Measurements from ENCODE around the gene CCM2.

DNA sequence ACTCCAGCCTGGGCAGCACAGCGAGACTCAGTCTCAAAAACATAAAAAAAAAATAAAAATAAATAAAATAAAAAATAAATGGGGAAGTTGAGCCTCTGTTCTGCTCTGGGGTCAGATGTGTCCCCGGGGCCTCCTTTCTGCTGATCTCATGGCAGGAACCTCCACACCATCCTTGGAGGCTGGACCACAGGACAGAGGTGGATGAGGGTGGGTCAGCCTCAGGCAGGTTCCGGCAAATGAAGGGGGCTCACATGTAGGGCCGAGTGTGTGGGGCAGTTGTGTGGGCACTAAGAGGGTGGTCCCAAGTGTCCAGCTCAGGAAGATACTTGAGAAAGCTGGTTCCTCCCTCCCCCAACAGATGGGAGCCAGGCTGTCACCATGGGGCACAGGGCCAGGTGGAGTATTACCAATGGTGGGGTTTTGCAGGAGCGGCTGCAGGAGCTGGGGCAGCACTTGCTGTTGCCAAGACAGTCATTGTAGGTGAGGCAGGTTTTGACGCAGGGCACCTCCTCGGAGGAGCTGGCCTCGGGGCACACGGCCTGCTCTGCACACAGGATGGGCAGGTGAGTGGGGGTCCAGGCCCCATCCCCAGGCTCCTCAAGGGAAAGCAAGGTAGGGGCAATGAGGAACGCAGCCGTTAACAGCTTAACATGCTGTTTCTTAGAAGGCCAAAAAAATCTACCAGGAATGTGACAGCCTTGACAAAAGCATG lies 125.3 kb downstream of the CCM2 start:
- TF ChIP-seq POLR2A (IDR thresholded peaks at IDR 0.05; ENCODE audit: low read depth, low read length) (no peak), POLR2AphosphoS5 (IDR thresholded peaks at IDR 0.05; ENCODE audit: low read depth, low read length) (no peak)
